AG10803 (cell line): ENCODE measurements around the gene TIMM21.

Experiments
- DNase-seq: peaks from one replicate; pipeline ENCODE4 v3.0.0; 2010; ENCODE audit warnings: low read depth
- H3K4me3 ChIP-seq: 2 replicates; pipeline ENCODE4 v1.5.1; 2011; ENCODE audit warnings: mild to moderate bottlenecking, low read length, control low read depth
- TF ChIP-seq, protein P1 (sequence below): conservative IDR thresholded peaks from 2 replicates; pipeline ENCODE4 v1.5.1; 2011; ENCODE audit warnings: mild to moderate bottlenecking, low read length, control low read depth, inconsistent platforms

The TIMM21 gene

DNA sequence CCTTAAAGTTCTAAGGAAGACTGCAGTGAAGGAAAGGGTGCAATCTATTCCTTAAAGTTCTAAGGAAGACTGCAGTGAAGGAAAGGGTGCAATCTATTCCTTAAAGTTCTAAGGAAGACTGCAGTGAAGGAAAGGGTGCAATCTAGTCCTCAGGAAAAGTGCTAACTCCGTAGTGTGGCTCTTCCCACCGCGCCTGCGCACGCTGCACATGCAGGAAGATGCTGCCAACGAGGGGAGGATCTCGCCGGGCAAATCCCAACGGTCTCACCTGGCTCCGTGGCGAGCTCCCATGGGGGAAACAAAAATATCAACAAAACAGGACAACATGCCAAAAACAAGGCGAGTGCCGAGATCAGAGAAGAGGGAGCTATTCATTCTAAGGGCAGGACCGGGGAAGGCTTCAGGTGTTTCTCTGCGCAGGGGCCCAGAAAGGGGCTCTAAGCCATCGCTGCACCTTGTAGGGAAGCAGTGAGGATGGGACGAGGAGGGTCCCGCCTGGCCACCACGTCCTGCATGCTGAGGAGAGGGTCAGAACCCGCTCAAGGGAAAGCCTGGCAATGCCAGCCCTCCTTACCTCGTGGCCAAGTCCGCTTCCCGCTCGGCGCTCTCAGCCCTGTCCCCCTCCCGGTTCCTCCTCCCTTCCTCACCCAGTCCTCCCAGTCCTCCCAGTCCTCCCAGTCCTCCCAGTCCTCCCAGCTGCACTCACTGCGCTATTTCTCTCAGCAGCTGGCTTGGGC lies 24.5 kb downstream of the TIMM21 start:
- H3K4me3 ChIP-seq, result no peak overlapping the region
- DNase-seq, result no peak
- TF ChIP-seq, protein P1, sequence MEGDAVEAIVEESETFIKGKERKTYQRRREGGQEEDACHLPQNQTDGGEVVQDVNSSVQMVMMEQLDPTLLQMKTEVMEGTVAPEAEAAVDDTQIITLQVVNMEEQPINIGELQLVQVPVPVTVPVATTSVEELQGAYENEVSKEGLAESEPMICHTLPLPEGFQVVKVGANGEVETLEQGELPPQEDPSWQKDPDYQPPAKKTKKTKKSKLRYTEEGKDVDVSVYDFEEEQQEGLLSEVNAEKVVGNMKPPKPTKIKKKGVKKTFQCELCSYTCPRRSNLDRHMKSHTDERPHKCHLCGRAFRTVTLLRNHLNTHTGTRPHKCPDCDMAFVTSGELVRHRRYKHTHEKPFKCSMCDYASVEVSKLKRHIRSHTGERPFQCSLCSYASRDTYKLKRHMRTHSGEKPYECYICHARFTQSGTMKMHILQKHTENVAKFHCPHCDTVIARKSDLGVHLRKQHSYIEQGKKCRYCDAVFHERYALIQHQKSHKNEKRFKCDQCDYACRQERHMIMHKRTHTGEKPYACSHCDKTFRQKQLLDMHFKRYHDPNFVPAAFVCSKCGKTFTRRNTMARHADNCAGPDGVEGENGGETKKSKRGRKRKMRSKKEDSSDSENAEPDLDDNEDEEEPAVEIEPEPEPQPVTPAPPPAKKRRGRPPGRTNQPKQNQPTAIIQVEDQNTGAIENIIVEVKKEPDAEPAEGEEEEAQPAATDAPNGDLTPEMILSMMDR, result no peak

DNA sequence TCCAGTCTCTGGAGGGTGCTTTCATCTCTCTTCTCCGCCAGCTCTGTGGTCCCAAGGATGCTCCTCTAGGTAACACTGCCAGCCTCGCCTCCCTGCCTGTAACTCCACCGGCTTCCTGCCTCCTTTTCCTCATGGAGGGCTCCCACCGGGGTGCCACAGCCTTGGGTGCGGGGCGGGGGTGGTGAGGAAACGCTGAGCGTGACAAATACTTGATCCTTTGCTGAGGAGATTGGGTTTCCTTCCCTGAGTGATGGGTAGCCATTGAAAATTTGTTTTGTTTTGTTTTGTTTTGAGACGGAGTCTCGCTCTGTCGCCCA lies 25.1 kb downstream of the TIMM21 start:
- TF ChIP-seq, protein P1, result no peak
- H3K4me3 ChIP-seq, result no peak overlapping the region
- no peak for DNase-seq

DNA sequence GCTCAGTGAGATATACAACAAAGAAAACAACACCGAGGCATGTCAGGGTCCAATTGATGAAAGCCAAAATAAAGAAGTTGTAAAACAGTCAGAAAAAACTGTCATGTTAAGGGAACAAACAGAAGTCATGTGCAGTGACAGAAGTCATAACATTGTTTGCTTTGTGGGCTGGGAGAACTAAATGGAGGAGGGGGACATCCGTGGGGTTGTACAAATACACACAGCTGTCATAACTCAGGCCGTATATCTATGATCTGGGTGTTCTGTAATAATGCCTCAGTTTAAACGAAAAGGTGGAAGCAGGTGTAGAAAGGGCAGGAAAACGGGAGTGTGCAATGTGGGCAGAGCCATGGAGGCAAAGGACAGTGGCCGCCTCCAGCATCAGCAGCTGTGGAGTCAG lies 27.3 kb downstream of the TIMM21 start:
- TF ChIP-seq, protein P1, result no peak
- no peak for DNase-seq
- no peak overlapping the region for H3K4me3 ChIP-seq

DNA sequence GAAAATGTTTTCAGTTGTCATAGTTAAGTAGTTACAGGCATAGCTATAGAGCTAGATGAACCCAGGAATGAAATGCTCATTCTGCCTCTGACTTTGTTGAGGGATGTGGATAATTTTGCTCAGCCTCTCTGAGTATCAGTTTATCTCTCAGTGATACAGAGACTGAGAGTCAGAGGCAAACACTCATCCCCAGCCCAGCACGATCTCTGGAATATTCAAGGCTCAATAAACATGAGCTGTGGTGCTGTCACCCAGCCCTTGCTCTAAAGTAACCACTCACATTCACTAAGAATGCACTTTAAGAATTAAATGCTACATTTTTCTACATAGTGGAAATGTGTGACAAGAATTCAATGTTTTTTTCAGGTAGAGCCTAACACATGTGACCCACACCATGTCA lies 30.6 kb downstream of the TIMM21 start:
- no peak for DNase-seq
- H3K4me3 ChIP-seq, result no peak overlapping the region
- TF ChIP-seq, protein P1, result no peak

DNA sequence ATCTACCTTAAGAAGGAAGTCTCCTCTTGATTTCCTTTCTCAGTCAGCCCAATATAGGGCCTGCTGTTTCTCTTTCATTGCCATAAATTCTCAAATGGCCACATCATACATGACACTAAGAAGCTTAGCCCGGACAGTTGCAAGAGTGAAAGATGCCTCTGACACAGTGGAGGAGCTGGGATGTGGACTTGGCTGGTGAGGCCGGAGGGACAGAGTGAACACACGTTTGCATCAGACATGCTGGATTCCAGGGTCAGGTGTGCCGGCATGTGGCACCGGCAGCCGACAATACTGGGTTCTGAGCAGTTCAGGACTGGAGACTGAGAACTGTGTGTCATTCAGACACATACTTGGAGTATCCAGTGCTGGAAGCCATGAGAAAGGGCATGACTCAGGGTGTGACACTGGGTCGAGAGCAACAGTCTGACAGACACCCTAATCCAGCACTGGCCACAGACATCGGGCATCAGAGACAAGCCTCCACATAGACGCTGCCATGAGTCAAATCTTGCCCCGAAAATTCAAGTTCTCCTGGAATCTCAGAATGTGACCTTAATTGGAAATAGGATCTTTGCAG lies 31.4 kb downstream of the TIMM21 start:
- TF ChIP-seq, protein P1, result no peak
- H3K4me3 ChIP-seq, result no peak overlapping the region
- DNase-seq, result no peak

DNA sequence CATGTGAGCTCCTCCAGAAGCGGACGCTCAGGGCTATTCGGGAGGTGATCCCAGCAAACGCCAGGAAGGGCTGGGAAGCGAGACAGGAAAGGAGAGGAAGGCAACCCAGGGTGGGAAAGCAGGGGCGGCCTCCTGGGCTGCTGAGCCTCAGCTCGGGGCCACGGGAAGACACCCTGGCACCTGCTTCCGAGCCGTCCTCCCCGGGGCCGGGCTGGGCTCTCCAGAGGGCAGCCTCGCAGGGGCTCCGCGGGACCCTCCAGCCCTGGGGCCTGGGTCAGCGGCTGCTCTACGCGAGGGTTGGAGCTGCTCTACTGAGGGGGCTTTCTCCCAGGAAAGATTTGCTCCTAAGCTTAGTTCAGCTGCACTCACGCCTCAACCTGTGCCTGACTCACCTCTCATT lies 34.0 kb downstream of the TIMM21 start:
- TF ChIP-seq, protein P1, result no peak
- DNase-seq, result no peak
- no peak overlapping the region for H3K4me3 ChIP-seq

DNA sequence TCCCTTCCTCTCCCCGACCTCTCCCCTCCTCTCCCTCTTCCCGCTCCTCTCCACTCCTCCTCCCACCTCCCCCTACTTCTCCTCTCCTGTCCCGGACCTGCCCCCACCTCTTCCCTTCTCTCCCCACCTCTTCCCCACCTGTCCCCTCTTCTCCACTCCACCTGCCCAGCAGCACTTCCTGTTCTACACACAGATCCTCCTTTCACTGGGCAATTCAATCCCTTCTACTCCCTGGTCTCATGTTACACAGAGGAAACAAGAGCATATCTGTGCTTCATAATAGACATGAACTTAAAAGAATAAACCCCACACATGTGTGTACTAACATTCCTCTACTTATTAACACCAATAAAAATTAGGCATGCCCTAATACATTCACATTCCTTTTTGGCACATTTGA lies 34.8 kb downstream of the TIMM21 start:
- TF ChIP-seq, protein P1, result no peak
- DNase-seq, result no peak
- no peak overlapping the region for H3K4me3 ChIP-seq
